SK-N-MC (cell line): ENCODE measurements around the gene UBE4B.
"Not testable (repeated sequence)": the region's sequence is repeated elsewhere in the genome, so short reads cannot be mapped to it uniquely, and the experiment has no call there.

Source experiments
- DNase-seq: peaks from one replicate; pipeline ENCODE4 v3.0.0-alpha.2; 2011; ENCODE audit warnings: low read depth, low spot score
- H3K27ac ChIP-seq: fragments of 200-600 bp; sonication (generic); 2 replicates; pipeline ENCODE4 v1.5.1; 2016; ENCODE audit warnings: mixed run types
- H3K36me3 ChIP-seq: fragments of 200-600 bp; sonication (generic); 2 replicates; pipeline ENCODE4 v1.6.1; 2017; ENCODE audit warnings: antibody characterized with exemption, low read length, mixed read lengths; ENCODE audit not compliant: insufficient read depth
- H3K4me3 ChIP-seq: fragments of 200-600 bp; sonication (generic); 2 replicates; pipeline ENCODE4 v1.5.1; 2016
- H3K9ac ChIP-seq: fragments of 200-600 bp; sonication (generic); 2 replicates; pipeline ENCODE4 v1.8.0; 2017; ENCODE audit warnings: mixed run types, mixed read lengths; ENCODE audit not compliant: insufficient read length
- H3K9me3 ChIP-seq: fragments of 200-600 bp; sonication (generic); 2 replicates; pipeline ENCODE4 v1.6.1; 2017; ENCODE audit warnings: low read depth, mild to moderate bottlenecking, antibody characterized with exemption, low read length, moderate library complexity, mixed read lengths
- EZH2 ChIP-seq: fragments of 200-600 bp; sonication (generic); IDR thresholded peaks from one replicate; pipeline ENCODE4 v1.6.1; 2017; ENCODE audit warnings: antibody characterized with exemption
- FOXP2 ChIP-seq: optimal IDR thresholded peaks from 2 replicates; pipeline ENCODE3; 2011; ENCODE audit warnings: mild to moderate bottlenecking, moderate library complexity; ENCODE audit not compliant: insufficient read depth; ENCODE audit errors: extremely low read length, control extremely low read depth
- POLR2AphosphoS5 ChIP-seq: IDR thresholded peaks from 2 replicates; pipeline ENCODE4 v1.6.1; 2012; ENCODE audit warnings: mild to moderate bottlenecking, low read depth, low read length, borderline replicate concordance

UBE4B gene

GRCh38 chr1:10087210-10087609 is 54.5 kb downstream of the UBE4B start:
- Histone ChIP-seq H3K9ac (no peak overlapping the region), H3K27ac (no peak overlapping the region), H3K4me3 (no peak overlapping the region), H3K9me3 (no peaks in the 10 kb centered on the region), H3K36me3 (peaks cover 3% of the 10 kb centered on the region; the same call in 1 of the 2 replicates)
- no peak for DNase-seq
- TF ChIP-seq FOXP2 (no peak), POLR2AphosphoS5 (no peak), EZH2 (no peak)

- Histone ChIP-seq H3K9ac (no peak overlapping the region), H3K36me3 (peaks cover 46% of the 10 kb centered on the region), H3K9me3 (no peaks in the 10 kb centered on the region), H3K4me3 (no peak overlapping the region), H3K27ac (no peak overlapping the region)
- TF ChIP-seq EZH2 (no peak), POLR2AphosphoS5 (no peak)
- no peak for DNase-seq
These were observed 69.2 kb downstream of the UBE4B start for GRCh38 chr1:10101929-10102328.

GRCh38 chr1:10103193-10103592 is 70.4 kb downstream of the UBE4B start:
- Histone ChIP-seq H3K36me3 (peaks cover 50% of the 10 kb centered on the region), H3K9ac (no peak overlapping the region), H3K27ac (no peak overlapping the region), H3K4me3 (no peak overlapping the region), H3K9me3 (no peaks in the 10 kb centered on the region)
- TF ChIP-seq FOXP2 (no peak), POLR2AphosphoS5 (no peak), EZH2 (no peak)
- no peak for DNase-seq

- no peak overlapping the region for H3K27ac ChIP-seq
- peaks cover 49% of the 10 kb centered on the region for H3K36me3 ChIP-seq
- H3K9ac ChIP-seq: no peak overlapping the region
- H3K4me3 ChIP-seq: no peak overlapping the region
- no peak for DNase-seq
- TF ChIP-seq EZH2: no peak
- TF ChIP-seq POLR2AphosphoS5: no peak
- TF ChIP-seq FOXP2: no peak
- H3K9me3 ChIP-seq: no peaks in the 10 kb centered on the region
These were observed 72.1 kb downstream of the UBE4B start for GRCh38 chr1:10104834-10105233.

- H3K36me3 ChIP-seq: peaks cover 49% of the 10 kb centered on the region
These were observed 72.7 kb downstream of the UBE4B start for GRCh38 chr1:10105484-10105883.

GRCh38 chr1:10106241-10106640 is 73.5 kb downstream of the UBE4B start:
- no peak for TF ChIP-seq EZH2
- TF ChIP-seq POLR2AphosphoS5: no peak
- no peak for TF ChIP-seq FOXP2
- H3K36me3 ChIP-seq: peaks cover 49% of the 10 kb centered on the region

More at GRCh38 chr1:10105484-10105883, 72.7 kb downstream of the UBE4B start:
- DNase-seq: no peak
- Histone ChIP-seq H3K9me3 (no peaks in the 10 kb centered on the region), H3K27ac (no peak overlapping the region), H3K9ac (no peak overlapping the region), H3K4me3 (no peak overlapping the region)
- no peak for TF ChIP-seq POLR2AphosphoS5
- no peak for TF ChIP-seq FOXP2
- TF ChIP-seq EZH2: no peak

GRCh38 chr1:10106756-10107475 is 74.2 kb downstream of the UBE4B start:
- no peaks in the 10 kb centered on the region for H3K9me3 ChIP-seq
- no peak for TF ChIP-seq EZH2
- no peak for TF ChIP-seq POLR2AphosphoS5
- no peak for TF ChIP-seq FOXP2
- DNase-seq: no peak
- no peak overlapping the region for H3K27ac ChIP-seq
- H3K36me3 ChIP-seq: peaks cover 50% of the 10 kb centered on the region
- H3K4me3 ChIP-seq: no peak overlapping the region
- no peak overlapping the region for H3K9ac ChIP-seq

More at GRCh38 chr1:10106241-10106640, 73.5 kb downstream of the UBE4B start:
- H3K4me3 ChIP-seq: no peak overlapping the region
- H3K27ac ChIP-seq: no peak overlapping the region
- H3K9me3 ChIP-seq: no peaks in the 10 kb centered on the region
- DNase-seq: no peak
- no peak overlapping the region for H3K9ac ChIP-seq

GRCh38 chr1:10107476-10107847 is 74.7 kb downstream of the UBE4B start:
- DNase-seq, H3K9ac ChIP-seq, H3K9me3 ChIP-seq, H3K4me3 ChIP-seq, H3K27ac ChIP-seq: not testable (repeated sequence)
- peaks cover 50% of the 10 kb centered on the region for H3K36me3 ChIP-seq

- H3K36me3 ChIP-seq: peaks cover 44% of the 10 kb centered on the region
These were observed 75.4 kb downstream of the UBE4B start for GRCh38 chr1:10108134-10108663.

More at GRCh38 chr1:10108134-10108663, 75.4 kb downstream of the UBE4B start:
- Histone ChIP-seq H3K4me3 (no peak overlapping the region), H3K9me3 (no peaks in the 10 kb centered on the region), H3K27ac (no peak overlapping the region), H3K9ac (no peak overlapping the region)
- TF ChIP-seq POLR2AphosphoS5: no peak
- no peak for TF ChIP-seq EZH2
- TF ChIP-seq FOXP2: no peak
- no peak for DNase-seq
